Measurements from ENCODE around the gene EIF3A.
A peak's percentile ranks its signal among the peaks of the same experiment; 100 is the strongest.
"Not testable (repeated sequence)": the region's sequence is repeated elsewhere in the genome, so short reads cannot be mapped to it uniquely, and the experiment has no call there.

Gene EIF3A

DNA sequence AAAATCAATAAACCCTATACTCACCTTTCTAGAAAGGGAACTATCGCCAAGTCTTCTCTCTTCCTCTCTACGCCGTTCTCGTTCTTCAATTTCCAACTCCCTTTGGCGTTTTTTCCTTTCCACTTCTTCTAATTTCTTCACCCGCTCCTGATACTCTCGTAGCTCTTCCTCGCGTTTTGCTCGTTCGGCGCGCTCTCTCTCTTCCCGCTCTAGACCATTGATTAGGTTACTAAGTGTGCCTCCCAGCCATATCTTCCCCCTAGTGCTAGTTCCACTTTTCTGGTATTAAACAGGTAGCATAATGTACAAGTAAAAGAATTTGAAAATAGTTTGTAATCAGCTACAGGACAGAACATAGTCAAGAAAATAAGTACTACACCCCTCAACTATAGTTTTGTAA lies 30.8 kb downstream of the EIF3A start:
- DNase-seq: no peak

DNA sequence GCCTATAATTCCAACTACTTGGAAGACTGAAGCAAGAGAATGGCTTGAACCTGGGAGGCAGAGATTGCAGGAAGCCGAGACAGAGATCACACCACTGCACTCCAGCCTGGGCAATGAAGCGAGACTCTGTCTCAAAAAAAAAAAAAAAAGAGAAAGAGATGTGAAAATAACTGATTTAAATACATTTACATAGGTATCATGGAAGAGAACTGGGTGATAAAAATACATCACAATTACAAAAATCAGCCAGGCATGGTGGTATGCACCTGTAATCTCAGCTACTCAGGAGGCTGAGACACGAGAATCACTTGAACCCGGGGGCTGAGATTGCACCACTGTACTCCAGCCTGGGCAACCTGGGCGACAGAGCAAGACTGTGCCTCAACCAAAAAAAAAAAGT lies 31.3 kb downstream of the EIF3A start:
- no peak for DNase-seq

DNA sequence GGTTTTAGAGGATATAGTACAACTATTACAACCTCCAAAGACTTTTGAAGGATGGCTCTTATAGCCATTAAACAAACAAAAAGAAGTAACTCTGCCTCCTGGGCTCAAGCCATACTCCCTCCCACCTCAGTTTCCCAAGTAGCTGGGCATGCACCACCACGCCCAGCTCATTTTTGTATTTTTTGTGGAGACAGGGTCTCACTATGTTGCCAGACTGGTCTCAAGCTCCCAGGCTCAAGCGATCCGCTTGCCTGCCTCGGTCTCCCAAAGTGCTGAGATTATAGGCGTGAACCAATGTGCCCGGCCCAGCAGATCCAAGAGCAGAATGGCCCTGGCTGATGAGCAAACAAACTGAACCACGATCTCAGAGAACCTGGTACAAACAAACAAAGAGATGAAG lies 35.1 kb downstream of the EIF3A start:
- DNase-seq: no peak

DNA sequence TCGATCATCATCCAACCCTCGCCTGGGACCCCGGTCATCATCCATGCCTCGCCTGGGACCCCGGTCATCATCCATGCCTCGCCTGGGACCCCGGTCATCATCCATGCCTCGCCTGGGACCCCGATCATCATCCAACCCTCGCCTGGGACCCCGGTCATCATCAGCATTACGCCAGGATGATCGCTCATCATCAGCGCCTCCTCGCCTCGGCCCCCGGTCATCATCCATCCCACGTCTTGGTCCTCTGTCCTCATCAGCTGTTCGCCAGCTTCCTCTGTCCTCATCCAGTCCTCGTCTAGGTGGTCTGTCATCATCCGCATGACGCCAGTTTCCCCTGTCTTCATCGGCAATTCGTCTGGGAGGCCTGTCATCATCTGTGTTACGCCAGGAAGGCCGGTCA lies 38.4 kb downstream of the EIF3A start:
- DNase-seq: no peak

DNA sequence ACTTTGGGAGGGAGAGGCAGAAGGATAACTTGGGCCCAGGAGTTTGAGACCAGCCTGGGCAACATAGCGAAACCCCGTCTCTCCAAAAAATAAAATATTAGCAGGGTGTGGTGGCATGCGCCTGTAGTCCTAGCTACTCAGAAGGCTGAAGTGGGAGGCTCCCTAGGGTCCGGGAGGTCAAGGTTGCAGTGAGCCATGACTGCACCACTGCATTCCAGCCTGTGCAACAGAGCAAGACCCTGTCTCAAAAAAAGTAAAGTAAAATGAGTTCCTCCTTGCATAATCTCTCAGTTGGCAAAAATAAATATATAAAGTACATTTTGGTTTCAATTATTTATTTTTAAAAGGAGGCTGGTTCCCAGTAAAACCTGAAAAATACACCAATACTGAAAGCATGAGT lies 39.3 kb downstream of the EIF3A start:
- DNase-seq: no peak

DNA sequence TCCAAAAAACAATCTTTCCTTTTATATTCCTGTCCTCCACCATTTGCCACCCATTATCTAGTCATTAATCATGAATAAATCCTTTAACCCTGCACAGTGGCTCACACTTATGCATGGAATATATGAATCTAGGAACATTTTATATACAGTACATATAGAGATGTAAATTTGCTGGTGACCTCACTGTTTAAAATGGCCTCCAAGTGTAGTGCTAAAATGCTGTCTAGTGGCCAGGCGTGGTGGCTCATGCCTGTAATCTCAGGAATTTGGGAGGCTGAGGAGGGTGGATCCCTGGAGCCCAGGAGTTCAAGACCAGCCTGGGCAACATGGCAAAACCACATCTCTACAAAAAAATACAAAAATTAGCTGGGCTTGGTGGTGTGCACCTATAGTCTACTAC lies 41.5 kb downstream of the EIF3A start:
- DNase-seq: no peak

DNA sequence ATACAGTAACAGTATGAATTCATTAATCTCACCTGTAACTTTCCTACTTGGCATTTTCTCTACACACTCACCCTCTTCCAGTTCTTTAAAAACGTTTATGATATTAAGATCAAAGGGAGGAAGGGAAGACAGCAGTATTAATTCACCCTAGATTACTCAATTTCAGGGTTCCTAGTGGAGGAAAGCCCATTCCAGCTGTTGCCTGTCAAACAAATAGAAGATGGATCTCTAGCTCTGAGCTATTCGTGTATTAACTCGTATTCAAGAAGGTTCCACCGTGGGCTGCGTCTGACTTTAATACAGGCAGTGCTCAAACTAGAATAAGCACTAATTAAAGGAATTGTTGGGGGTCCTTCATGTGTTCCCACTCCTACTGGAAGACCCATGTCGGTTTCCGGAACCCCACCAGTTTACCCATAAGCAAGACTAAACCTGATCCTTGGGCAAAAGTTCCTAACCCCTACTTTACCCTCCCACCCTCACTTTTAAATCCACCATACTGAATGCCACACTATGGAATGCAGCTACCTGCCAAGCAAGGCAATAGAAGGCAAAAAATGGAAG lies 49.0 kb downstream of the EIF3A start:
- DNase-seq: no peak

DNA sequence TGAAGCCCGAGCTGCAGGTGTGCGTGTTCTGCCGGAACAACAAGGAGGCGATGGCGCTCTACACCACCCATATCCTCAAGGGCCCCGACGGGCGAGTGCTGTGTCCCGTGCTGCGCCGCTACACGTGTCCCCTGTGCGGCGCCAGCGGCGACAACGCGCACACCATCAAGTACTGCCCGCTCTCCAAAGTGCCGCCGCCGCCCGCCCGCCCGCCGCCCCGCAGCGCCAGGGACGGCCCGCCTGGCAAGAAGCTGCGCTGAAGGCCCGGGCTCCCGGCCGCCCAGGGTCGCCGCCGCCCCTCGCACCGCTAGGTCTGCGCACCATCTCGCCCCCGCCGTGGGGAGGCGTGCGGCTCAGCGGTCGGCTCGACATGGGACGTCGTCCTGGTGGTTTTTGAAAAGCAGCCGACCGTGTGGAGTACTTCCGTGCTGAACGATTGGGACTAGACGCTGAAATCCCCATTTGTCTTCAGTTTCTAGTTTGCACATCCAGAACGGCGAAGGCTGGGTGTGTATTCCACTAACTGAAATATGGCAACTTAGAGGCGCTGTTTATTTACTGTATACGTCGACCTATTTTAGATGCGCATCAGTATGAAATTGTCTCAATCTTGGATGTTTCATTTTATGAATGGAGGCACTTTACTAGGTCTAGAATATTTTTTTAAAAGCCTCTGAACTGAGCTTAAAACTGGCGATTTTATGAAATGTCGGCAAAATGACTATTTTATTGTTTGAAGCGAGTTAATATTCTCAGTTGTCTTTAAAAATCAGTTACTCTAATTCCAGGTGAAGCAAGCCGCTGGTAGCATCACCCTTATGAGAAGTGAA lies 50.0 kb downstream of the EIF3A start:
- peak; percentile 3 for DNase-seq

DNA sequence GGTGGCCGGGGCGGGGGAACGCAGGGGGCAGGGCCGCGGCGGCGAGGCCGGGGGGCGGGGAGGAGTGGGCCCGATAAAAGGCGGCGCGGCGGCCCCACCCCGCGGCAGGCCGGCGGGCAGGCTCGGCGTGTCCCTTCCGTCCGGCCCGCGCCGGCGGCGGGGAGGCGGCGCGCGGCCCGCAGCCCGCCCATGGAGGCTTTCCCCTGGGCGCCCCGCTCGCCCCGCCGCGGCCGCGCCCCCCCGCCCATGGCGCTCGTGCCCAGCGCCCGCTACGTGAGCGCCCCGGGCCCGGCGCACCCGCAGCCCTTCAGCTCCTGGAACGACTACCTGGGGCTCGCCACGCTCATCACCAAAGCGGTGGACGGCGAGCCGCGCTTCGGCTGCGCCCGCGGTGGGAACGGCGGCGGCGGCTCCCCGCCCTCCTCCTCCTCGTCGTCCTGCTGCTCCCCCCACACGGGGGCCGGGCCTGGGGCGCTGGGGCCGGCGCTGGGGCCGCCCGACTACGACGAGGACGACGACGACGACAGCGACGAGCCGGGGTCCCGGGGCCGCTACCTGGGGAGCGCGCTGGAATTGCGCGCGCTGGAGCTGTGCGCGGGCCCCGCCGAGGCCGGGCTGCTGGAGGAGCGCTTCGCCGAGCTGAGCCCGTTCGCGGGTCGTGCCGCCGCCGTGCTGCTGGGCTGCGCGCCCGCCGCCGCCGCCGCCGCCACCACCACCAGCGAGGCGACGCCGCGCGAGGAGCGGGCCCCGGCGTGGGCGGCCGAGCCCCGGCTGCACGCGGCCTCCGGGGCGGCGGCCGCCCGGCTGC lies 50.8 kb downstream of the EIF3A start, which contains the start of gene NANOS1:
NANOS1 (plus strand) TSS at position 102 of the 808 bp plus-strand sequence; CDS start at position 190, 88 bp downstream.
- DNase-seq: no peak

DNA sequence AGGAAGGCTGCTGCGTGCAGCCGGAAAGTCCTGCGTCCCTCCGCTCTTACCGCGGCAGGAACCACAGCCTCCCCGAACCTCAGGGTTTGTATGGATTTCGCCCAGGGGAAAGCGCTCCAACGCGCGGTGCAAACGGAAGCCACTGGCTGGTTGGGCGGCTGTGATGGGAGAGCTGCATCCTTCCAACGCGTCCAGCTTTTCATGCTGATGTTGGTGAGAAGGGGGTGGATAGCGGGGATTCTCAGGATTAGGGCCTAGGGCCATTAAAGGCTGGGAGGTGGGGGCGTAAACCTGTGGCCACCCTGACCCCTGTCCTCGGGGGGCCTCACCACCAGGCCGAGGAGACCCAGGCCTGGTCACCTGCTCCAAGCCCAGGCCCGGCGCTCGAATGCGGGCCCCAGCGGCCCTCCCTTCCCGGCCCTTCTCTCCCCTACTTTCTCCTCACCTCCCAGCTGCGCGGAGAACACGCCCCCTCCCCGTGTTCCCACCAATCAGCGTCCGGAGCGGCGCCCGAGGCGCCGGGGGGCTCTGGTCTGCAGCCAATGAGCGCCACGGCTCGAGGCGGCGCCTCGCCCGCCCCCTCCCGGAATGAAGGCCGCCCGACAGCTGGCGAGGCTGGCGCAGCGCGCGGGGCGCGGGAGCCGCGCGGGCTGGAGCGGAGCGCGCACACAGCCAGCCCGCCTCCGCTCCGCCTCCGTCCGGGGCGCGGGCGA lies 51.6 kb downstream of the EIF3A start:
- DNase-seq: no peak

DNA sequence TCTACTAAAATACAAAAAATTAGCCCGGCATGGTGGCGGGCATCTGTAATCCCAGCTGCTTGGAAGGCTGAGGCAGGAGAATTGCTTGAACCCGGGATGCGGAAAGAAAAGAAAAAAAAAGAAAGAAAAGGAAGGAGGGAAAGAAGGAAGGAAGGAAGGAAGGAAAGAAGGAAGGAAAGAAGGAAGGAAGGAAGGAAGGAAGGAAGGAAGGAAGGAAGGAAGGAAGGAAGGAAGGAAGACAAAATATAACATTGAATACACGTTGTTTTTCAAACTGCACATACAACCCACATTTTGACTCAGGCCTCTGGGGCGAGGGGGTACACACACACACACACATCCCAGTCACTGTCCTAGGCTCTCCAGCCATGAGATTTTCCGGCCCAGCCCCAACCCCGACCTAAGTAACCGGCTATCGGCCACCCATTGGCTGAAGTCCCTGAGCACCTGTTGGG lies 52.1 kb downstream of the EIF3A start:
- not testable (repeated sequence) for DNase-seq

DNA sequence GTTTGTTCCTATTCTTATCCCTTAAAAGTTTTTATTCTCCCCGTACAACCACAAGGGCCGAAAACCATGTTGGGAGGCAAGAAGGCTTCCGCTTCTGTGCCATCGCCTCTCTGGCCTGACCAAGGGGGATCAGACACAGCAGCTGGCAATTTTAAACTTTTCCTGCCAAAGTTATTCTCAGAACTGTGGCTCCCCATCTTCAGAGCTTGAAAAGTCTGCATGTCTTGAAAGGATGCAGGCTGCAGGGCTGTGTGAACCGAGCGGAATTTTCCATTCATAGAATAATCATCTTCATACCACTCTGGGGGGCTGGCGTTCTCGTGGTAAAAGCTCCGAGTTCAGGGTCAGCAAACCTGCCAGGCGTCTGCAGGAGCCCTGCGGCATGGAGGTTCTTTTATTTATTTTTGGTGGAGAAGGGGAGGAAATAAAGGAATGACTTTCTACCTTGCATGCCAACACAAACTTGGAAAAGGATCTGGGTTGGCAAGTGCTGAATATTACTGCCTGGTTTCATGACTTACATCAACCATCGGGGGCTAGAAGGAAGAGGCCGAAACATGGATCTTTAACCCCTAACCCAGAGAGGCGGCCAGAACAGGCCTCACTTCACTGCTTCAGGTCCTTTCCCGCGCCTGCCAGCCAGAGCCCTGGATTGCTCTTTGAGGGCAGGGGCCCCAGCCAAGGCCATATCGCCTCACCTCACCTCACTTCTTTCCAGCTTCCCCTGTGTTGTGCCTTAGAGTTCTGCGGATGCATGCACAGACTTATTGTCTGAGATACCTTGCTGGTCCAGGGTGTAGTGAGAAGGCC lies 54.1 kb downstream of the EIF3A start:
- no peak for DNase-seq

DNA sequence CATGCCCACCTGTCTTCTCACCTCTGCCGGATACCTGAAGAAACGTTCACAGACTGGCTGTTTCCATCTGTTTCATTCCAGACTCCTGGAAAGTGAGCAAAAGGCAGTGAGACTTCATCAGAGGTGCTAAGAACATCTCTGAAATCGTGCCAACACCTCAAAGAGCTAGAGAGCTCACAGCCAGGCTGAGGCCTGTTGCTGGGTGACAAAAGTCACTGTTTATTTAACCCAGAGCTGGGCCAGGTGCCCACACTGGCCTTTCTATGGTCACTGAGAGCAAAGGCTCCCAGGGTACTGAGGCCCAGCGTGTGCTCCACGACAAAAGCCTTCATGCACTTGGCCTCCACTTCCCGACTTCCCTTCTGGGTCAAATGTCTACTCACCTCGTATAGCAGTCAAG lies 54.8 kb downstream of the EIF3A start:
- no peak for DNase-seq

DNA sequence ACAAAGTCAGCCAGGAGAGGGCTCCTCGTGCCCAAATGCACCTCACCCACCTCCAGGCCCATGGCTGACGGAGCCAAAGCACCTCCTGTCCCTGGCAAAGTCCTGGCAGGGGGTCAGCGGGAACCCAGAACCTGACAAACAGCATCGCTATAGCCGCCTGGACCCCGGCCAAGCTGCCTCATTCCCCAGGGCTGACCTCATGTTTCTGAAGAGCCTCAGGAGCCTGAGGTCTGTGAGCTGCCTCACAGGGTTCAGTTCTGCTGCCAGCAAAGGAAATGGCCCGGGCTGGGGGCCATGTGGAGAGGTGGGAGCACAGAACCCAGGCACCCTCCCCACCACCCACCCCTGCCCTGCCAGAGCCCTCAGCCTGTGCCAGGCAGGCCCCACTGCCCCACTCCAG lies 55.3 kb downstream of the EIF3A start:
- no peak for DNase-seq

DNA sequence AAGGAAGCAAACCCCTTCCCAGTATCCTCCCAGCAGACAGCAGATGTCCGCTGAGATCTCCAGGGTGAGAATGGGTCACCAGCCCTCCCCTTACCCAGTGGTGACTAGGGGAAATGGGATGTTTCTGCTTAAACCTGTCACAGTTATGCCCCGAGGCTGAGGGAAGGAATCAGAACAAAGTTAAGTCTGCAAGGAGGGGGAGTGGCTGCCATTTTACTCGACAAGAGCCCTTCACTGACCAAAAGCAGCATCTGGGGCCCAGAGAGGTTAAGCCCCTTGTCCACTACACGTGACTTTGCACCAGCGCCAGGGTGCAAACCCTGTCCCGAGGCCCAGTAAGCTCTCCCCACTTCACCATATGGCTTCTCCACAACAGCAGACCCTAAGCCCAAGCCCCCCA lies 55.7 kb downstream of the EIF3A start:
- DNase-seq: no peak

DNA sequence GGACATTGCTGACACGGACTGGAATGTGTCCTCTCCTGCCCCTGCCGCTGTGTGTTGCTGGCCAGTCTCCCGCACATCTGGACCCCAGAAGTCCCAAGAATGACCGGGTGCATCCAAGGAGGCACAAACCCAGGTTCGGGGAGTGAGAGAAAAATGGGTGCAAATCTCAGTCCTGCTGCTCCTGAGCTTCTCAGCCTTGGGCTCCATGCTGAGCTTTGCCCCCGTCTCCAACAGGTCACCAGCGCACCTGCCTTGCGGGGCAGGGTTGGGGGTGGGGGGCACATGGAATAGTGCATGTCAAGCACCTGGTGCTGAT lies 57.1 kb downstream of the EIF3A start:
- no peak for DNase-seq

DNA sequence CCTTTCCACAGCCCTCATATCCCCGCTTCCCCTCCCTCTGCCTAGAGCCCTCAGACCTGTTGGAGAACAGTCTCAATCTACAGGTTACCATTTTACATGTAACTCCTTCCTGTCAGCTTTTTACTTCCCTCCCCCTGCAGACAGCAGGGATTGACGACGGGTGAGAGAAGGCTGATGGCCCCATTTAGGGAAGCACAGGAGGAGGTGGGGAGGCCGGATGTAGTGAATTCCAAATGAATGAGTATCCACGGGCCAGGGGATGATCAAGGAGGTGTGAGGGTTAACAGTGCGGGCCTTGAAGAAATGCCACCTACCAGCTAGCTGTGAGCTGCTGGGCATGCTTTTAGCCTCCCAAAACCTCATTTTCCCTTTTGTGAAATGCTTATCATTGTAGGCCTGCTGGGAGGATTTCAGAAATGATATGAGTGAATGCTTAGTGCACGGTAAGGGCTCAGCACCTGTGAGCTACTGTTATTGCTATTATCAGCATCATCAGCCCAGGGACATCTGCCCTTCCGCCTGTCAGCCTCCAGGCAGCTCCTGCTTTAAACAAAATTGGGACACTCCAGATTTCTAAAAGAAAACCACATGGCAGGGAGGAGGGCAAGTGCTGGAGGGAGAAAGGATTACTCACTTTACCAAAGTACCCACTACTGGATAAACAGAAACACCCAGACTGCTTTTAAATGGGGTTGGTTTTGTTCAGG lies 57.6 kb downstream of the EIF3A start:
- DNase-seq: no peak

DNA sequence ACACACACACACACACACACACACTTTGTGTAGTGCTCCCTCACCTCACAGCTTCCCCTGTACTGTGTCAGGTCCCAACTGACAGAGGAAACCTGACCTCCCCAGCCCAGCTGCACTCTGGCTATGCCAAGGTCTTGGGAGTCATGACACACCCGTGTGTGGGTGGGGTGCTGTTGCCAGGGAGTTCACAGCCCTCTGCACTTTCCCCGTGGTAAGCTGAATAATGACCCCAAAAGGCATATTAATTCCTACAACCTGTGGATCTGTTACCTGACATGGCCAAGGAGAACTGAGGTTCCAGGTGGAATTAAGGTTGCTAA lies 60.0 kb downstream of the EIF3A start:
- no peak for DNase-seq

DNA sequence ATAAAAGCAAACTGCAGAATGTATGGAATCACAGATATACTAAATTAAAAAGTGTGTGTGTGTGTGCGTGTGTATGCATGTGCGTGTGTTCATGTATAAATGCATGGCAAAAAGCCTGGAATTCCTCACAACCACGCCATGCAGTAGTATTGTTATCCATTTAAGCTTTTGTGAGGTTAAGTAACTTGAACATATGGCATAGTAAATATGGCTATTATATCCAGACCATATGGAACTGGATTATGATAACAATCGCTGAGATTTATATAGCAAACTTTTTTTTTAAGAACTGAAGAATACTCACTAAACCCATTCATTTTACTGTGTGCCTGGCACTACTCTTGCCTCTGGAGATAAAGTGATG lies 73.4 kb downstream of the EIF3A start:
- no peak for DNase-seq

DNA sequence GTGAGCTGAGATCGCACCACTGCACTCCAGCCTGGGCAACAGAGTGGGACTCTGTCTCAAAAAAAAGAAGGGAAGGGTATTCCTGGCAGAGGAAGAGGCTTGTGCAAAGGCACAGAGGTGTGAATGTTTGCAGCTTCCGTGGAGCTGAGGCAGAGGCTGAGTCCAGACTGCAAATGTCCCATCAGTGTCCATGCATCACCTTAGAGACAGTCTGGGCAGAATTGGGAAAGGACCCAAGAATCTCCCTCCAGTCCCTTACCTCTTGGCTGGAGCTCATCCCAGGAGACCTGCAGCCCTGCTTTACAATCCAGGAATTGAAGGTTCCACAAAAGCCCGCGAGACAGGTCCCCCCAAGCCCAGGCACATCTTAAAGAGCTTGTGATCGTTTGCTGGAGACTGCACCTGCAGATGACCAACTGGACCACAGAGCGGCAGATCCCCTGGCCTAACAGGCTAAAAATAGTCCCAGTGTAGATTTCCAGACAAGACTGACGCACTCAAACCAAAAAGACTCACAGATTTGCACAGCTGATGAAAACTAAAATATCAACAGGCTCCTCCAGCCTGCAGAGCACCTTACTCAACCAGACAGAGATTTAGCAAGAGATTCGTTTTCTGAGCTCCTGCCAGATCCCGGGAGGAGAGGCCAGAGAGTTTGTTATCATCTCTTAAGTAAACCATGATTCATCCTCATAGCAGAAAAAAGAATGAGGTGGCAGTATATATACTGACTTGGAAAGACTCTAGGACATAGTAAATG lies 74.0 kb downstream of the EIF3A start:
- no peak for DNase-seq

DNA sequence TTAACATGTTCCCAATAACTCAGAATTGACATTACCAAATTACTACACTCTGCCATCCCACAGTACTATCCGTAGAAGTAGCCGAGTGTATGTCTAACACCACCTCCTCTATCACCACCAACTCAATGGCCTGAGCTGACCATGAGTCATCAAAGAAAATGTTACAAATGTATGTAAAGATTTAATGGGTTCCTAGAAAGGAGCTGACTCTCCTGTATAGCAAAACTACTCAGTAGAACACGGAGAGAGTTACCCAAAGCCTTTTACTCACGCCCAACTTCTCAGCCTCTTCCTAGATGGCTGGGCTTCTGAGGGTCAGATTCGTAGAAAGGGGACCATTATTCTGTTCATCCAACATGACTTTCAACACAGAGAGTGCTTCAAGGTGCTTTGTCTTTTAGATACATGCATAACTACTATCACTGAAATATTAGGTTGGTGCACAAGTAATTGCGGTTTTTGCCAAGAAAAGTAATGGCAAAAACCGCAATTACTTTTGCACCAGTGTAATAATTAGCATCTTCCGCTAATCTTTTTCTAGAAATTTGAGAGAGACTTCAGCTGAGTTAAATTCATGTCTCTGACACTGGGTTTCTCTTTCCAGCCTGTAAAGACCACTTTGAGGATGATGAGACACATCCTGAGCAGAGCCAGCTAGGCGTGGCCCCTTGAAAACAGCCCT lies 75.1 kb downstream of the EIF3A start:
- DNase-seq: no peak
